HG02884 (cell line): ENCODE measurements around the gene EFHD2.
"Not testable (repeated sequence)": the region's sequence is repeated elsewhere in the genome, so short reads cannot be mapped to it uniquely, and the experiment has no call there.

ENCODE experiments used
- ATAC-seq: cut with Tn5 transposase; IDR thresholded peaks from one replicate; pipeline ENCODE4 v1.9.1; 2021; ENCODE audit warnings: mild to moderate bottlenecking, moderate library complexity; ENCODE audit not compliant: unreplicated experiment

EFHD2 gene, protein sequence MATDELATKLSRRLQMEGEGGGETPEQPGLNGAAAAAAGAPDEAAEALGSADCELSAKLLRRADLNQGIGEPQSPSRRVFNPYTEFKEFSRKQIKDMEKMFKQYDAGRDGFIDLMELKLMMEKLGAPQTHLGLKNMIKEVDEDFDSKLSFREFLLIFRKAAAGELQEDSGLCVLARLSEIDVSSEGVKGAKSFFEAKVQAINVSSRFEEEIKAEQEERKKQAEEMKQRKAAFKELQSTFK

DNA sequence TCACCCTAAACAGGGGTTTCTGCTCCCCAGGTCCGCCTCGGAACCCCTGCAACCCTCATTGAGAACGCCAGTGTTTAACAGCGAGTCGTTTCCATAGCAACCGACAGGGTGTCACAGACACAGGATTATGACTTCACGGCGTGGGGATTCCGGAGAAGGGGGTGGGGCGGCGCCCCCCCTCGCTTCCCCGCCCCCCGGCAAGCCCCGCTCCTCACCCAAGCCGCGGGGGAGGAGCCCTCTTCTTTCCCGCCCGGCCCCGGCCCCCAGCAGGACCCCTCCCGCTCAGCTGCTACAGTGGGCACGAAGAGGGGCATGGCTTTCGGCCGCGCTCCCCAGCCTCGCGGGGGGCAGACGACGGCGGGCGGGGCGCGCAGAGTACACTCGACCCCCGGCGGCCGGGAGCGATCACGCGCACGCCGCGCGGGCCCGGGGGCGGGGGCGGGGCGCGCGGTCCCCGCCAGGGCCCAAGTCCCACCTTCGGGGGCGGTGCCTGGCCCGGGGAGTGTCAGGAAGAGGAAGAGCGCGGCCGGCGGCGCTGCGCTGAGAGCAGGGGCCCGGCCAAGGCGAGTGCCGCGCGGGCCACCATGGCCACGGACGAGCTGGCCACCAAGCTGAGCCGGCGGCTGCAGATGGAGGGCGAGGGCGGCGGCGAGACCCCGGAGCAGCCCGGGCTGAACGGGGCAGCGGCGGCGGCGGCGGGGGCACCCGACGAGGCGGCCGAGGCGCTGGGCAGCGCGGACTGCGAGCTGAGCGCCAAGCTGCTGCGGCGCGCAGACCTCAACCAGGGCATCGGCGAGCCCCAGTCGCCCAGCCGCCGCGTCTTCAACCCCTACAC lies at the start of gene EFHD2:
EFHD2 (plus strand) TSS at position 501 of the 835 bp plus-strand sequence; CDS start at position 585, 84 bp downstream.
- peak; percentile 81 for ATAC-seq

DNA sequence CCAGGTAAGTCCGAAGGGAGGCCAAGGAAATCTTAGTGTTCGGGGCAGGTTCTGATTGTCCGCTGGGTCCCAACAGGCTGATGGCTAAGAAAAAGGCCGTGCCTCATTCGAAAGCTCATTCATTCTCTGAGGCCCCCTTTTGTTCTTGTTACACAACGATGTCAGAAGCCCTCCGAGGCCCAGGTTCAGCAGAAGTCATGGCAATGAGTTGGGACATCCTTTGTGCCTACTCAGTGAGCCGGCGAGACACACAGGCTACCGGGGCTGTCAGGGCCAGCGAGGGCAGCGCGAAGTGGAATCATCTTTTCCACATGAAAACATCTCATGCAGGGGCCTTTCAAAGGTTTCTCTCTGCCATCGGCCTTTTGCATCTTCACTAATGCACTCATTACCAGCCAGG lies 49.0 kb upstream of the EFHD2 start:
- no peak for ATAC-seq

DNA sequence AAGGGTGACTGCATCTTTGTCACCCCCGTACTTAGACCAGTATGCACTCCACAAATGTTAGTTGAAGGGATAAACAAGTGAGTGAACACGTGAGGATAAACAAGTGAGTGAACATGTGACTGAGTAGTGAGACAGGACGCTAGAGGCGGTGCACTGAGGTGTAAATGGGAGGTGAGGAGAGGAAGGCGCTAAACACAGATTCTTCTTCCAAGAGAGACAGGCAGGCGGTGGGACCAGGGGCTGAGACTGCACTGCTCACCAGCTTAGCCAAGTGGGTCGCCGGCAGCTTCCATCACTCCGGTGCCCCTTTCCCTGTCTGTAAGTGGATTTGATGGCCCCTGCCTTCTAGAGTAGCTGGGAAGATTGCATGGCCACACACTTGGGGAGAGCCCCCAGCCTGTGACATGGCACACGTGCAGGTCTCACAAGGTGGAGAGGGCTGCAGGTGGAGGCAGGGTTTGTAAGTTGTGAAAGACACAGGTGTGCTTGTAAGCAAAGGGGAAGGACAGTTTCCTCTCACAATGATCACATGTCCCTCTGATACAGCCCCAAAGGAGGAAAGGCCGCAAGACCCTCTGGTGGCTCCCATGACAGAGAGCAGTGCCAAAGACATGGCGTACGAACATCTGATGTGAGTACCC lies 47.5 kb upstream of the EFHD2 start:
- ATAC-seq = no peak

DNA sequence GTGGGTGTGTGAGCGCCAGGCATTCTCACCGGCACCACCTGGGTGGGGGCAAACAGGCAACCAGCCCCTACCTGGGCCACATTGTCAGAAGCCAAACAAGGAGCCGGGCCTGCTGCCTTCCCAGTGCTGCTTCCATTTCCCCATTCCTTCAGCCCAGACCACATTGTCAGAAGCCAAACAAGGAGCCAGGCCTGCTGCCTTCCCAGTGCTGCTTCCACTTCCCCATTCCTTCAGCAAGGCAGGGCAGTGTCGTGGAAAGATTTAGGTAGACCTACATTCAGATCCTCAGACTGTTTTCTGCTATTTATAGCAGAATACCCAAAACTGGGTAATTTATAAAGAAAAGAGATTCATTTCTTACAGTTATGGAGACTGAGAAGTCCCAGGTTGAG lies 47.0 kb upstream of the EFHD2 start:
- ATAC-seq = no peak

DNA sequence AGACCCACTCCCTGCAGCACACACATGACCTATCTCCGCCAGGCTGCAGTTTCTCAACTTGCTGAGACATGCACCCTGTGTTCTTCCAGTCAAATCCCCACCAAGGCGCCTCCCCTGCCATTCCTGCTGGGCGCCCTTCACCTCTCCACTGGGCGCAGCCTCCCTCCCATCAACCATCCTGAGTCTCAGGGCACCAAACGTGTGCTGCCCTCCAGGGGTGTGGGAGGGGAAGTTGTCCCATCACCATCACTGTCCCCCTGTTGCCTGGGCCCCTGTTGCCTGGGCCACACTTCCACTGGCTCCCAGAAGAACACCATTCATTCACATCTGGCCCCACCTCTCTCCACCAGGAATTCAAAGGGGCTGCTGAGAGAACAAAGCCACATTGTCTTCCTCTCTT lies 44.9 kb upstream of the EFHD2 start:
- ATAC-seq = no peak

DNA sequence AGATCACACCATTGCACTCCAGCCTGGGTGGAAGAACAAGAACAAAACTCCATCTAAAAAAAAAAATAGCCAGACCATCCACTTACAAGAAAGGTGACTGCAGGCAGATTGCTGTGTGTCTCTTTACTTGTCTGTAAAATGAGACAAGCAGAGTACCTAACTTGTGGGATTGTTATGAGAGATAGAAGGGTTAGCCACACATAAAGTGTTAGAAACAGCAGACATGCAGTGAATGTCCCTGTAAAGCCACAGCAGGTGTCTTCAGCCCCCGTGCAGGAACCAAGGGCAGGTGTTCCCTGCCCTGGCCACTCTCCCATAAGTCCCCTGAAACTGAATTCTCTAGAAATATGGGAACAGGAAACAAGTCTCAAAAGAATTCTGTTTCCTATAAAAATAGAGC lies 40.8 kb upstream of the EFHD2 start:
- no peak for ATAC-seq

DNA sequence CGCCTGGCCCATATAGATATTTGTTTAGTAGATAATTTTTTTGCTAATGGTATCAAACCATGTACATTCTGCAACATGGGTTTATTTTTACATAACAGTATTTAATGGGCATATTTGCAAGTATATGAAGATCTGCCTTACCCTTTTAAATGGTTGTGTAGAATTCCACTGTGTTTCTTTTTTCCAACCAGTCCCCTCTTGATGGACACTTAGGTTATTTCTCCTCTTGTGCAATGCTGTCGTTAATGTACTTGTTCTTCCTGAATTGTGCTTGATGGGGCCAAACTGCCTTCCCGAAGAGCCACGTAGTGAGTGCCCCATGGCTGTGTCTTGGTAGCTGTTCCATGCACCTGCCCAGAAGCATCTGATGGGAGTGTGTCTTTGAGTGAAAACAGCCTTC lies 39.4 kb upstream of the EFHD2 start:
- ATAC-seq = no peak

DNA sequence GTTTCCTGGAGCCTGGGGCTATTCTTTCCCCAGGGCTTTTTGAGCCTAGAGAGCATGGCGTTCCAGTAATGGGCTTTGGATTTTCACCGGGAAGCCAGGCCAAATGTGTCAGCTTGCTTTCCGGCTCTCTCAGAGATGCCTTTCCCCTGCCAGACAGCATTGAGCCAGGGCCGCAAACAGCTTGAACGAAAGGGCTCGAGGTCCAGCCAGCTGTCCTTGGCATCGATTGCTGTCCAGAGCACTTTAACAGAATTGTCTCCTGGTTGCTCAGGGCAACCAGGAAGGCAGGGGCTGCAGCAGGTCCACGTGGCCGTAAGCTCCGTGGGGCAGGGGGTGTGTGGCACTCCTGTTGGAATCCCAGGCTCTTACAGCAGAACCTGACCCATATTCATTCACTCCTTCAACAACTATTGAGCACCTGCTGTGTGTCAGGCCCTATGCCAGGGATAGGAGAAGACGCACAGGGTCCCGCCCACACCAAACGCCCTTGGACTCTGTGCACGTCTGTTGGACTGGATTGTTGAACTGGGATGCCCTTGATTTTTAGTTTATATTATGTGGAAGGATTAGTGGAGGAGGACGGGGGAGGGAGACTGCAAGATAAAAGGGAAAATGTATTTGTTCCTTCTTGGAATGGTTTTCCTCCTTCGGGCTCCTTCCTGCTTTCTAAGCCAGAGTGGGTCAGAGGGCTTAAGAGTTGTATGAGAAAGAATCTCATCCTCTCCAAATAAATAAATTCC lies 38.7 kb upstream of the EFHD2 start:
- no peak for ATAC-seq

DNA sequence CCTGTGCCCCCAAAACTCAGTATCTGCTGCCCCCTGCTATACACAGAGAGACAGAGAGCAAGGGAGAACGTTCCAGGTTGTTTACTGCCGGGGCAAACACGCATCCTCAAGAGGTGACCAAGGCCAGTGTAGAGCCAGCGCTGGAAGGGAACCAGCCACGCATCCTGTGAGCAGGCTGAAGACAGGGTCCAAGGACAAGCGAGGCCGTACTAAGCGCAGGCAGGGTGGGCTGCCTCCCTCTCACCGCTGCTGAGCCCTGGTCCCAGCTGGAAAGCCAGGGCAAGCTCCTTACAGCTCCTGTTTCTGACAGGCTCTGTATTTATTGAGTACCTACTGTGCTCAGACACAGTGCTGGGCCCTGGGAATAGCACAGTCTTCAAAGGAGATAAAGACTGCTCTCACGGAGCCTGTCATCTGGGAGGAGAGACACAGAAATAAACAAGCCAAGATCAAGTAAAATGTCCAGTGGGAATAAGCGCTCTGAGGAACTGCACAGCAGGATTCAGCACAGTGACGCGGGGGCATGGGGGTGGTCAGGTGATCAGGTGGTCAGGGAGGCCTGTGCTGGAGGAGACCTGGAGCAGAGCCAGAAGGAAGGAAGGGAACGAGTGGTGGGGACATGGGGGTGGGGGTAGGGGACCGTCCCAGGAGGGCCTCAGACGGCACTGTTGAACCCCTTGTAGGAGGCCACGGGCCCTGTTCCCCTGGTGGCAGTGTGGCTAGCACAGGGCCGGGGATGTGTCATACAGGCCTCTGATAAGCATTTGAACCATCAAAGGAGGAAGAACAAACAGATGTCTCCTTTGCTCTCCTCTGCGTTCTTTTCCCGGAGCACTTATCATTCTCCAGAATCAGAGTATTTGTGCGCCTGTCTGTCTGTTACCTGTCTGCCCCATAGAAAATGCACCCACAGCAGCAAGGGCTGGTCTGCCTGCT lies 37.8 kb upstream of the EFHD2 start:
- ATAC-seq = no peak

DNA sequence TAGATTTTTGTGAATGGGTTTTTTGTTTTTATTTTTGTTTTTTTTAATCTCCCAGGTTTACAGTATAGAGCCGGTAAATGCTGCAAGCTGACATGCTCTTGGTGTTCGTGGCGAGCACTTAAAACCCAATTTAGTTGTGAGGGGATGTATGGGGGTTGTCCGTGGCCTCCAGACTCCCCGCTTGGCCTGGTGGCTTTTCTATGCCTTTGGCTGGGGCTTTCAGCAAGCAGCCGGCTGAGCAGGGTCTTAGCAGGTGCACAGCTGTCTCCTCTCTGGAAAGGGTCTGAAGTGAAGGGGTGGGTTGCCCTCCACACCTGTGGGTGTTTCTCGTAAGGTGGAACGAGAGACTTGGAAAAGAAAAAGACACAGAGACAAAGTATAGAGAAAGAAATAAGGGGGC lies 31.0 kb upstream of the EFHD2 start:
- ATAC-seq = no peak

DNA sequence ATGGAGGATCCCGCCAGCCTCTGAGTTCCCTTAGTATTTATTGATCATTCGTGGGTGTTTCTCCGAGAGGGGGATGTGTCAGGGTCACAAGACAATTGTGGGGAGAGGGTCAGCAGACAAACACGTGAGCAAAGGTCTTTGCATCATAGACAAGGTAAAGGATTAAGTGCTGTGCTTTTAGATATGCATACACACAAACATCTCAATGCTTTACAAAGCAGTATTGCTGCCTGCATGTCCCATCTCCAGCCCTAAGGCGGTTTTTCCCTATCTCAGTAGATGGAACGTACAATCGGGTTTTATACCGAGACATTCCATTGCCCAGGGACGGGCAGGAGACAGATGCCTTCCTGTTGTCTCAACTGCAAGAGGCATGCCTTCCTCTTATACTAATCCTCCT lies 30.5 kb upstream of the EFHD2 start:
- not testable (repeated sequence) for ATAC-seq

DNA sequence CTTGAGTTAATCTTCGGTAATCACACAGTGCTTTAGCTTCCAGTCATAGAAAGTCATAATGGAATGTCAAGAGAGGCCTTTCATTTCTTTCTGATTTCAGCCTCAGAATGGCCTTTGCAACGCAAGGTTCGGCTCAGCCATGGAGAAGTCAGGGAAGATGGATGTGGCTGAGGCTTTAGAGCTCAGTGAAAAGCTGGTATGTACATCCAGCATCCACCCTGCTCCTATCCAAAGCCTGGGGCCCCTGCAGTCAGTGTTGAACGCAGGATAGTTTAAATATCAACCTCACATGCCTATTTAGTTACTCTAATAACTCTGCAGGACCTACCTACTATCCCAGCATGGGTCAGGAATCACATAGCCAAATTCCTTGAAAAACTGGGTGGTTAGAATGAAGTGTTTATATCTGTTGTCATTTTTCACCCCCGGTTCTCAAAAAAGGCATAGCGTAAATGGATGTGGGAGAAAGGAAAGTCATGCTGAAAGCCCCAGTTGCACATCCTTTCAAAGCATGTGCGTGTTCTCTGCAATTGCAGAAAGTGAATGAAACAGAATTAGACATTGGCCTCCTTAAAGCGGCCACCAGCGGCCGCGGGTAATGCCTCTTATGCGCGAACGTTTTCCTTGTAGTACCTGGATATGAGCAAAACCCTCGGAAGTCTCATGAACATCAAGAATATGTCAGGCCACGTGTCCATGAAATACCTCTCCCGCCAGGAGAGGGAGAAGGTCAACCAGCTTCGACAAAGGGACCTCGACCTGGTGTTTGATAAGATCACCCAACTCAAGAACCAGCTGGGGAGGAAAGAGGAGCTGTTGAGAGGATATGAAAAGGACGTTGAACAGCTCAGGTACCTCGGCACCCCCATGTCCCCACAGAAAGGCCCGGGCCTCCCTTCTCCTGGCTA lies 28.8 kb upstream of the EFHD2 start:
- ATAC-seq = no peak

DNA sequence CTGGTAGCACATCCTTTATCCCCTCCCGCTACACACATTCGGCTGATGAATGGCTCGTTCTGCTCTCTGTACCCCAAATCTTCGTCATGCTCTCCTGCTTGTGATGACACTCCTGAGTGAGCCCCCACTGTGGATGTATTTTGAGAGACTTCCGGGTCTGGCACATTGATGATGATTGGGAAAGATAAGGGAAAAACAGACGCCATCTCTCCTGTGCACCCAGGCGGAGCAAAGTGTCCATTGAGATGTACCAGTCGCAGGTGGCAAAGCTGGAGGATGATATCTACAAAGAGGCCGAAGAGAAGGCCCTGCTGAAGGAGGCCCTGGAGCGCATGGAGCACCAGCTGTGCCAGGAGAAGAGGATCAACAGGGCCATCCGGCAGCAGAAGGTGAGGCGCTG lies 27.9 kb upstream of the EFHD2 start:
- ATAC-seq = no peak

DNA sequence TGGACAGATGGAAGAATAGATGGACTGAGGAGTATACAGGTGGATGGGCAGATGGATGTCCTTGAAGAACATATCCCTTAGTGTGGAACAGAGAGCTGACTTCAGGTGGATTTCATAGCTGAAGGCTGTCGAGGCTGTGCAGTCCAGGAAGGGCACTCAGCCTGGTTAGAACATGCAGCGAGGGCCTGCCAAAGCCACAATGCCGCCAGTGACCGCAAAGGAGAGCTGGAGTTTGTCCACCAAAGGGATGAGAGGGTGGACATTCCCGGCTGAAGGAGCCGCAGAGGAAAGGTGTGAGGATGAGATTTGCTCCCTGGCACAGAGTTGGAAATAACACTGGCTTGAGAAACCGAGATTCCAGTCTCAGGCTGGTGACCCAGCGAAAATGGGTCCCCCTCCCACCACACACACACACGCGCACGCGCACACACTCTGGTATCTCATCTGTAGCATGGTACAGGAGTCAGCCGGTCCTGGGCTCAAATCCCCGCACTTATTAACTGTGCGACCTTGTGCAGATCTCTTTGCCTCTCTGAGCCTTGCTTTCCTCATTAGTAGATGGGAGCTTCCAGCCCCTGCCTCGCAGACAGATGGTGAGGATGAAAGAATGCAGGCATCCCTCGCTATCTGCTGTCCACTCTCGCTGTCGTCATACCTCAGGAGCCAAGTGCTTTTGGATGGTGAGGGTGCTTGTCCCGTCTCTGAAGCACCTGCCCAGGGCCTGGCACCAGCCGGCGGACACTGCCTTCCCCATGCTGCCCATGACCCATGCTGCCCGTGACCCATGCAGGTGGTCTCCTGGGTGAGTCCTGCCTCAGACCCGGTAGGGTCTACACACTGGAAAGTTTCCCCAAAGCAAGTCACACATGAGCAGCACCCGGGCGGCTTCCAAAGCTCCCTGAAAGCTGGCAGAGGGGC lies 26.8 kb upstream of the EFHD2 start:
- no peak for ATAC-seq

DNA sequence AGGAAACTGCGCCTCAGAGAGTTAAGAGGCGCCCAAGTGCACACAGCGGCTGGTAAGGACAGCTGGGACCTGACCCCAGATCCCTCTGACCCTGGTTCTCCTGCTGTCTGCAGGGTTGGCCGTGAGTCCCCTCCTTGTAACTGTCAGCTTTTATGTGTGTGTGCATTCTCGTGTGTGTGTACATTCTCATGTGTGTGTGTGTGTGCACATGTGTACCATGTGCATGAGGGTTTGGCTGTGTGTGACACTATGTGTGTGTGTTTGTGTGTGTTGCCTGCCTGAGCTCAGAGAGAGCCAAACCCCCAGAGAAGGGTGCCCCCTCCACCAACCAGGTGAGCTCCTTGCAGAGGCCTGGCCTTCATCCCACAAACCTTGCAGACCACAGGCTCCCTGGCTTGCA lies 25.9 kb upstream of the EFHD2 start:
- ATAC-seq = no peak

DNA sequence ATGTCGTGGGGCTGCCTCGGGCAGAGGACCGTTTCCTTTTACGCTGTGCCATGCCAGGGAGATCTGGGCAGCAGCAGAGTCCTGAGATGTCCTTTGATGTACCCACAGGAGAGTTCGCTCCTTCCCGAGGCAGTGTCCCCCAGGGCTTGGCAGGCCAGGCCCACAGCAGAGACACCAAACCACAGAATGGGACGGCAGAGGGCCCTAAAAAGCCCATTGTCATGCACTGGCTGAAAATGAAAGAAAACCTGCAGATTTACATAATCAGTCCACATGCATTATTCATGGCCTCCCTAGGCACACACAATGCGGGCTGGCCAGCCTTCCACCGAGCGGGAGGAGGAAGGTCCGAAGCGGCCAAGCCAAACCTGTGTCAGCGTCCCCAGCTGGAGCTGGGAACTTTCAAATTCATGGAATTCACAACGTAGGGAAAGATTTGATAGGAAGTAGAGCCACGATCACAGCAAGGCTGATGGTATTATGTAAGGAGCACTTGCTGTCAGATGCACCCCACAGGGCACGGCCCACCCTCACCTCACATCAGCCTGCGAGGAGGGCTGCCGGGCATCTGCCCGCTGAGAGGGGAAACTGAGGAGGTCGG lies 25.3 kb upstream of the EFHD2 start:
- ATAC-seq = no peak

DNA sequence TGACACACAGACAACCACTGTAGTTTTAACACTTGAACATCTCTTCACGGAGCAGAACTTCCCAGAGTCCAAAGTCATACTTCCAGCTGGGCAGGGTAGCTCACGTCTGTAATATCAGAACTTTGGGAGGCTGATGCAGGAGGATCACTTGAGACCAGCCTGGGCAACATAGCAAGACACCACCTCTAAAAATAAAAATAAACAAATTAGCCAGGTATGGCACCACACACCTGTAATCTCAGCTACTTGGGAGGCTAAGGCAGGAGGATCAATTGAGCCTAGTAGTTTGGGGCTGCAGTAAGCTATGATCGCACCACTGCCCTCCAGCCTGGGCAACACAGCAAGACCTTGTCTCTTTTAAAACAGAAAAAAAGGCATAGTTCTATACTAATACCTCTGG lies 24.3 kb upstream of the EFHD2 start:
- ATAC-seq = no peak
